ENCODE data around the gene PSMC5.
A peak's percentile ranks its signal among the peaks of the same experiment; 100 is the strongest.

The PSMC5 gene

GRCh38 chr17:63824362-63824761 is 2.9 kb upstream of the PSMC5 start:
- H3K36me3 Mint-ChIP-seq (ENCODE audit: insufficient read depth): peaks cover 57% of the 10 kb centered on the region
- H3K27me3 Mint-ChIP-seq: no peaks in the 10 kb centered on the region
- ATAC-seq (replicated peaks; ENCODE audit: extremely low read depth, poor library complexity, severe bottlenecking) (no peak), DNase-seq (ENCODE audit: low spot score in 2 of 2) (no peak)
- H3K4me1 Mint-ChIP-seq: peaks cover 72% of the 10 kb centered on the region
- H3K27ac Mint-ChIP-seq (ENCODE audit: low read depth): peak overlapping the region; percentile 3
- no peak overlapping the region for H3K4me3 Mint-ChIP-seq
- H3K9me3 Mint-ChIP-seq: no peaks in the 10 kb centered on the region

DNA sequence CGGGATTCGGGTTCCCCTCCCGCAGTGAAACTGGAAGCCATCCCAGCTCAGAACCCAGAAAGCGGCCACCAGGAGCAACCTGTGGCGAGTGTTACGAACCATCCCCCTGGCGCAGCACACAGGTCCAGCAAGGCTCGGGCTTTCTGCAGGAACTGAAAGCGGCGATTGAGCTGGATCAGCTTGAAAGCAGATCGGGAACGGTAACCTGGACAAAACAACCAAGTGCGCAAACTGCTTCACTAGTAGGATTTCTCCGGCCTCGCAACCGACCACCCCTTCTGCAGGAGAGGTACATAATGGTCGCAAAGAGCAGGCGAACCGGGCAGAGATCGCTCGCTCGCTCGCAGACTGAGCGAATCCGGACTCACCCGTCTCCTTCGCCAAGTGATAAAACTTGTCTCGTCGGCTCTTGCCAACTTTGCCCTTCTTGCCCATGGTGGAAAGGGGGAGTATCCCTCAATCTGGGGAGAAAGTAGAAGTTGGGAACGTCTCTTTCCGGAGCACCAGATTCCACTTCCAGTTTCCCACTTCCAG is 696 bp upstream of the PSMC5 start:
- DNase-seq (ENCODE audit: low spot score in 2 of 2) (no peak), ATAC-seq (replicated peaks; ENCODE audit: extremely low read depth, poor library complexity, severe bottlenecking) (peak; percentile 25)
- peaks cover 58% of the 10 kb centered on the region for H3K36me3 Mint-ChIP-seq (ENCODE audit: insufficient read depth)
- H3K27me3 Mint-ChIP-seq: no peaks in the 10 kb centered on the region
- H3K9me3 Mint-ChIP-seq: no peaks in the 10 kb centered on the region
- H3K27ac Mint-ChIP-seq (ENCODE audit: low read depth): peak overlapping the region; percentile 98
- peak overlapping the region; percentile 95 for H3K4me3 Mint-ChIP-seq
- H3K4me1 Mint-ChIP-seq: peaks cover 76% of the 10 kb centered on the region

DNA sequence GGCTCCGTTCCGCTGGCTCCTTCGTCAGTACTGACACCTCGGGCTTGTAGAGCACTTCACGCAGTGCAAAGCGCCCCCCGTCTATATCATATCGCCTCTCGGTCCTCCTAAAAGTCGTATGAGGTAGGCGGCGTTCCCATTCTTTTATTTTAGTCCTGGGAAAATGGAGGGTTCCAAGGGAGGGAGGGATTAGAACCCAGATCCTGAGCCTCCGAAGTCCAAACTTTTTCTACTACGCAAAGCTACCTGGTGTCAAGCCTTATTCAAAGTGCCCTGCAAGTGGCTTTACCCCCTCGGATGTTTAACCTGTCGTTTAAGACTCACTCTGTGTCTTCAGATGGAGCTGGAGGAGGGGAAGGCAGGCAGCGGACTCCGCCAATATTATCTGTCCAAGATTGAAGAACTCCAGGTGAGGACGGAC is 580 bp downstream of the PSMC5 start:
- no peak for ATAC-seq (replicated peaks; ENCODE audit: extremely low read depth, poor library complexity, severe bottlenecking)
- Mint-ChIP-seq H3K9me3 (no peaks in the 10 kb centered on the region), H3K27me3 (no peaks in the 10 kb centered on the region), H3K4me3 (peak overlapping the region; percentile 95), H3K27ac (ENCODE audit: low read depth) (peak overlapping the region; percentile 98), H3K4me1 (peaks cover 78% of the 10 kb centered on the region), H3K36me3 (ENCODE audit: insufficient read depth) (peaks cover 51% of the 10 kb centered on the region)
- no peak for DNase-seq (ENCODE audit: low spot score in 2 of 2)

- peaks cover 46% of the 10 kb centered on the region for H3K36me3 Mint-ChIP-seq (ENCODE audit: insufficient read depth)
- H3K27ac Mint-ChIP-seq (ENCODE audit: low read depth): no peak overlapping the region
These were observed 1.7 kb downstream of the PSMC5 start for GRCh38 chr17:63828936-63829335.

DNA sequence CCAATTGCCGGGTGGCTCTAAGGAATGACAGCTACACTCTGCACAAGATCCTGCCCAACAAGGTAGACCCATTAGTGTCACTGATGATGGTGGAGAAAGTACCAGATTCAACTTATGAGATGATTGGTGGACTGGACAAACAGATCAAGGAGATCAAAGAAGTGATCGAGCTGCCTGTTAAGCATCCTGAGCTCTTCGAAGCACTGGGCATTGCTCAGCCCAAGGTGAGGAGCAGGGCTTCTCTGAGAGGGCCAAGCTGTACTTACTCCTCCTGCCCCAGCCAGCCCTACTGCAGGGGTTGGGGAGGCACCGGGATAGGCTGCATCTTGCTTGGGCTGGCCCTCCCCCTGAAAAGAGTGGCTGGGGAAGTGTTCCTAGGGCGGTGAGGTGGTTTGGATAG is 3.0 kb downstream of the PSMC5 start:
- peak overlapping the region; percentile 41 for H3K27ac Mint-ChIP-seq (ENCODE audit: low read depth)
- H3K27me3 Mint-ChIP-seq: no peaks in the 10 kb centered on the region
- H3K9me3 Mint-ChIP-seq: no peaks in the 10 kb centered on the region
- peaks cover 50% of the 10 kb centered on the region for H3K36me3 Mint-ChIP-seq (ENCODE audit: insufficient read depth)
- H3K4me1 Mint-ChIP-seq: peaks cover 73% of the 10 kb centered on the region
- DNase-seq (ENCODE audit: low spot score in 2 of 2) (no peak), ATAC-seq (replicated peaks; ENCODE audit: extremely low read depth, poor library complexity, severe bottlenecking) (no peak)
- H3K4me3 Mint-ChIP-seq: peak overlapping the region; percentile 6

More at GRCh38 chr17:63828936-63829335, 1.7 kb downstream of the PSMC5 start:
- no peak overlapping the region for H3K4me3 Mint-ChIP-seq
- H3K4me1 Mint-ChIP-seq: peaks cover 73% of the 10 kb centered on the region
- ATAC-seq (replicated peaks; ENCODE audit: extremely low read depth, poor library complexity, severe bottlenecking) (no peak), DNase-seq (ENCODE audit: low spot score in 2 of 2) (no peak)
- H3K27me3 Mint-ChIP-seq: no peaks in the 10 kb centered on the region
- H3K9me3 Mint-ChIP-seq: no peaks in the 10 kb centered on the region

DNA sequence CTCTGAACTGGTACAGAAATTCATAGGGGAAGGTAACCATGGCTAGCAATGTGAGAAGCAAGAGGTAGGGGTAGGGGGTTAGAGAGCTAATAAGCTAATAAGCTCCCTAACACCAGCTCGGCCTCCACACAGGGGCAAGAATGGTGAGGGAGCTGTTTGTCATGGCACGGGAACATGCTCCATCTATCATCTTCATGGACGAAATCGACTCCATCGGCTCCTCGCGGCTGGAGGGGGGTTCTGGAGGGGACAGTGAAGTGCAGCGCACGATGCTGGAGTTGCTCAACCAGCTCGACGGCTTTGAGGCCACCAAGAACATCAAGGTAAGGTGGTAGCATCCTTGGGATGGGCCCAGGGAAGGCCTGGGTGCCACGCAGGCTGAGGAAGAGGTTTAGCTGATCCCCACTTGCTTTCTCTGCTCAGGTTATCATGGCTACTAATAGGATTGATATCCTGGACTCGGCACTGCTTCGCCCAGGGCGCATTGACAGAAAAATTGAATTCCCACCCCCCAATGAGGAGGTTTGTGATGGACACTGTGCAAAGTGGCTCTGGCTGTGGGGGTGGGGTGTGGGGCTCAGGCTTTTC is 3.8 kb downstream of the PSMC5 start:
- Mint-ChIP-seq H3K27me3 (no peaks in the 10 kb centered on the region), H3K9me3 (no peaks in the 10 kb centered on the region), H3K4me3 (no peak overlapping the region), H3K27ac (ENCODE audit: low read depth) (peak overlapping the region; percentile 41), H3K4me1 (peaks cover 72% of the 10 kb centered on the region), H3K36me3 (ENCODE audit: insufficient read depth) (peaks cover 53% of the 10 kb centered on the region)
- ATAC-seq (replicated peaks; ENCODE audit: extremely low read depth, poor library complexity, severe bottlenecking) (no peak), DNase-seq (ENCODE audit: low spot score in 2 of 2) (no peak)

DNA sequence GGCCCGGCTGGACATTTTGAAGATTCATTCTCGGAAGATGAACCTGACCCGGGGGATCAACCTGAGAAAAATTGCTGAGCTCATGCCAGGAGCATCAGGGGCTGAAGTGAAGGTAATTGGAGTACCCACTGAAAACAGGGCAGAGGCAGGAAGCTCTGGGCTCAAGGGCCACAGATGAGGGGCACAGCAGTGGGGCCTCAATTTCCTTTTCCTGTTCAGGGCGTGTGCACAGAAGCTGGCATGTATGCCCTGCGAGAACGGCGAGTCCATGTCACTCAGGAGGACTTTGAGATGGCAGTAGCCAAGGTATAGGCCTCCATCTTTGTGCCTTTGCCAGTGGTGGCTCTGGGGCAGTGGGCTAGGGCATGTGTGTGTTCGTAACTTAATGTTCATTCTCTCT is 4.3 kb downstream of the PSMC5 start:
- Mint-ChIP-seq H3K9me3 (no peaks in the 10 kb centered on the region), H3K27ac (ENCODE audit: low read depth) (peak overlapping the region; percentile 10), H3K4me1 (peaks cover 67% of the 10 kb centered on the region), H3K36me3 (ENCODE audit: insufficient read depth) (peaks cover 56% of the 10 kb centered on the region), H3K4me3 (no peak overlapping the region), H3K27me3 (no peaks in the 10 kb centered on the region)
- DNase-seq (ENCODE audit: low spot score in 2 of 2): no peak
- ATAC-seq (replicated peaks; ENCODE audit: extremely low read depth, poor library complexity, severe bottlenecking): no peak

DNA sequence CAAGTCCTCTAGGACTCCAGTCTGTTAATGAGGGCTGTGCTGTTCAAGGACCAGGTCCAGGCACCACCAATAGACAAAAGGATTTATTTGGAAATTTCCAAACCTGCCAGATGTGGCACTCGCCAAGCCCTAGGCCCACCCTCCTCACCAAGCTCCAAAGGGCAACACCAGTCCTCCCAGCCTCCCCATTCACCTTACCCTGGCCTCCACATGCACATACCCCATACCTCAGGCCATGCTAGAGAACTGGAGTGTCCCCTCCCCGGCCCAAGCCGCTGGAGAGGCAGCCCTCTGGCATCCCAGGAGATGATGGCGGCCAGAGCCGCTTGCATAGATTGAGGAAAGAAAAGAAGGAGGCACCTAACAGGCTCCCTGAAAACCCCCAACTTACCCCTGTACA is 4.8 kb downstream of the PSMC5 start:
- DNase-seq (ENCODE audit: low spot score in 2 of 2): no peak
- Mint-ChIP-seq H3K27me3 (no peaks in the 10 kb centered on the region), H3K9me3 (no peaks in the 10 kb centered on the region), H3K36me3 (ENCODE audit: insufficient read depth) (peaks cover 56% of the 10 kb centered on the region), H3K27ac (ENCODE audit: low read depth) (peak overlapping the region; percentile 10), H3K4me3 (no peak overlapping the region), H3K4me1 (peaks cover 62% of the 10 kb centered on the region)
- no peak for ATAC-seq (replicated peaks; ENCODE audit: extremely low read depth, poor library complexity, severe bottlenecking)

GRCh38 chr17:63832455-63832854 is 5.2 kb downstream of the PSMC5 start:
- Mint-ChIP-seq H3K27ac (ENCODE audit: low read depth) (no peak overlapping the region), H3K4me3 (no peak overlapping the region), H3K36me3 (ENCODE audit: insufficient read depth) (peaks cover 51% of the 10 kb centered on the region), H3K4me1 (peaks cover 57% of the 10 kb centered on the region), H3K9me3 (no peaks in the 10 kb centered on the region), H3K27me3 (no peaks in the 10 kb centered on the region)
- DNase-seq (ENCODE audit: low spot score in 2 of 2) (no peak), ATAC-seq (replicated peaks; ENCODE audit: extremely low read depth, poor library complexity, severe bottlenecking) (no peak)

DNA sequence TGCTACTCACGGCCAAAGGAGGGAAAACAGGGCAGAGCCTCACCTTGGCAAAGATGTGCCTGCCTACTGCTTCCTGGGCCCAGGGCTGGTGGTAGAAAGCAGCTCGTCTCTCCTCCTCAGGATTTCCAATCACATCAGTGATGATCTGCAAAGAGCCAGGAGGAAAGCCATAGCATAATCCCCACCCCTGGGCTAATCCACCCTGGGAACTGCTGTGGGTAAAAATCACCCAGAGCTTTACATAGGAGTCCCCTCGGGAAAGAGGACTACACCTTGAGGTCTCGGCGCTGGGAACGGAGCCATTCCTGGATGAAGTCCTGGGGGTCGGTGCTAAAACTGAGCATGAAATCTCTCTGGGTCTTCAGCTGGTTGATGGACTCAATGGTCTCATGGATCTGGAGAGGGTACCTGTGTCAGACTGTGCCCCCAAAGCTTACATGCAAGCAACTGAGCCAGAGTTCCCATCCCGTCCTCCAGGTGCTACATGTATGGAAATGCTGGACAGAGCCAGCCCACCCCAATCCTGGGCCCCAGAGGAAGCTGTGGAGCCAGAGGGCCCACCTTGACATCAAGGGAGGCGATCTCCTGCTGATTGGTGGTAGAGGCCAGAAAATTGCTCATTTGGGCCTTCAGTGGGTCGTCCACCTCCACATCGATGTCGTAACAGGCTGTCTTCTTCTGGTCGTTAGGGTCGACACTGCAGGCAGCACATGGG is 6.0 kb downstream of the PSMC5 start:
- no peak for DNase-seq (ENCODE audit: low spot score in 2 of 2)
- Mint-ChIP-seq H3K9me3 (no peaks in the 10 kb centered on the region), H3K4me1 (peaks cover 56% of the 10 kb centered on the region), H3K27me3 (no peaks in the 10 kb centered on the region), H3K36me3 (ENCODE audit: insufficient read depth) (peaks cover 50% of the 10 kb centered on the region), H3K4me3 (no peak overlapping the region), H3K27ac (ENCODE audit: low read depth) (no peak overlapping the region)
- ATAC-seq (replicated peaks; ENCODE audit: extremely low read depth, poor library complexity, severe bottlenecking): no peak

- H3K9me3 Mint-ChIP-seq: no peaks in the 10 kb centered on the region
- ATAC-seq (replicated peaks; ENCODE audit: extremely low read depth, poor library complexity, severe bottlenecking) (no peak), DNase-seq (ENCODE audit: low spot score in 2 of 2) (no peak)
- H3K27ac Mint-ChIP-seq (ENCODE audit: low read depth): peak overlapping the region; percentile 51
- H3K4me1 Mint-ChIP-seq: peaks cover 58% of the 10 kb centered on the region
- no peak overlapping the region for H3K4me3 Mint-ChIP-seq
- peaks cover 50% of the 10 kb centered on the region for H3K36me3 Mint-ChIP-seq (ENCODE audit: insufficient read depth)
- no peaks in the 10 kb centered on the region for H3K27me3 Mint-ChIP-seq
These were observed 6.6 kb downstream of the PSMC5 start for GRCh38 chr17:63833741-63834373.

GRCh38 chr17:63834431-63835166 is 7.4 kb downstream of the PSMC5 start:
- H3K27ac Mint-ChIP-seq (ENCODE audit: low read depth): peak overlapping the region; percentile 51
- peaks cover 53% of the 10 kb centered on the region for H3K4me1 Mint-ChIP-seq
- no peak overlapping the region for H3K4me3 Mint-ChIP-seq
- ATAC-seq (replicated peaks; ENCODE audit: extremely low read depth, poor library complexity, severe bottlenecking) (peak; percentile 81), DNase-seq (ENCODE audit: low spot score in 2 of 2) (peak; percentile 42 to 58)
- H3K27me3 Mint-ChIP-seq: no peaks in the 10 kb centered on the region
- H3K9me3 Mint-ChIP-seq: no peaks in the 10 kb centered on the region
- H3K36me3 Mint-ChIP-seq (ENCODE audit: insufficient read depth): peaks cover 50% of the 10 kb centered on the region
